SK-N-SH (cell line): ENCODE results near the gene ZNF202. TPM values are rescaled to one million over a fixed set of nuclear protein-coding genes. Genes with fewer than 3 reads are reported as not detected.

Source experiments
- CTCF ChIA-PET: fragments of 300-600, 350-600 bp; formaldehyde crosslinking; extraction: SDS; loops from one replicate; lab custom pipeline; 2021; lab: Yijun Ruan, JAX
- POLR2A ChIA-PET: fragments of 350-600 bp; sonication (Branson Sonifier 250); formaldehyde crosslinking; extraction: SDS; loops from one replicate; lab custom pipeline; 2020; ENCODE audit warnings: antibody characterized with exemption, inconsistent platforms; lab: Yijun Ruan, JAX
- DNase-seq: peaks from one replicate; pipeline ENCODE4 v3.0.0; 2012
- H2AFZ ChIP-seq: fragments of 200-600 bp; sonication (generic); 2 replicates; pipeline ENCODE4 v1.8.1; 2016; ENCODE audit warnings: antibody characterized with exemption, mild to moderate bottlenecking, low read depth
- H3F3A ChIP-seq: fragments of 200-600 bp; sonication (generic); replicated peaks from 2 replicates; pipeline ENCODE3; 2016; ENCODE audit warnings: antibody characterized with exemption, mild to moderate bottlenecking; ENCODE audit not compliant: insufficient read depth
- H3K27ac ChIP-seq, 2 experiments: fragments of 200-500 bp in 1 of 2; fragments of 200-600 bp in 1 of 2; sonication (Bioruptor generic) in 1 of 2; sonication (generic), shearing (Covaris generic) in 1 of 2; 2 replicates each; pipeline versions ENCODE4 v1.5.1 to v1.6.1; 2014 to 2016; ENCODE audit warnings: low read depth in 2 of 2, inconsistent platforms in 1 of 2, low read length in 1 of 2, mild to moderate bottlenecking in 1 of 2, mixed read lengths in 1 of 2
- H3K27me3 ChIP-seq: fragments of 200-600 bp; sonication (generic), shearing (Covaris generic); 2 replicates; pipeline ENCODE4 v1.6.1; 2016; ENCODE audit warnings: mixed run types; ENCODE audit not compliant: insufficient read depth
- H3K36me3 ChIP-seq, 2 experiments: fragments of 200-500 bp in 1 of 2; fragments of 200-600 bp in 1 of 2; sonication (Bioruptor generic) in 1 of 2; sonication (generic) in 1 of 2; replicated peaks in 1 of 2; 2 replicates each; pipeline versions ENCODE3 to v1.5.1; 2014 to 2016; ENCODE audit warnings: low read length in 1 of 2, mild to moderate bottlenecking in 1 of 2; ENCODE audit not compliant: insufficient read depth in 2 of 2, control insufficient read depth in 1 of 2
- H3K4me1 ChIP-seq, 2 experiments: fragments of 200-500 bp in 1 of 2; fragments of 200-600 bp in 1 of 2; sonication (Bioruptor generic) in 1 of 2; sonication (generic), shearing (Covaris generic) in 1 of 2; 2 replicates each; pipeline versions ENCODE4 v1.5.1 to v1.6.1; 2014 to 2016; ENCODE audit warnings: low read depth in 1 of 2, low read length in 1 of 2, mixed run types in 1 of 2; ENCODE audit not compliant: insufficient read depth in 2 of 2, control insufficient read depth in 1 of 2
- H3K4me2 ChIP-seq: fragments of 200-600 bp; sonication (generic), shearing (Covaris generic); 2 replicates; pipeline ENCODE4 v1.6.1; 2017; ENCODE audit warnings: mixed run types
- H3K4me3 ChIP-seq, 2 experiments: fragments of 200-500 bp in 1 of 2; fragments of 200-600 bp in 1 of 2; sonication (Bioruptor generic) in 1 of 2; sonication (generic), shearing (Covaris generic) in 1 of 2; 2 replicates each; pipeline versions ENCODE4 v1.5.1 to v1.8.1; 2014 to 2016; ENCODE audit warnings: low read depth in 2 of 2, inconsistent platforms in 1 of 2, low read length in 1 of 2, mild to moderate bottlenecking in 1 of 2, mixed read lengths in 1 of 2, moderate library complexity in 1 of 2
- H3K79me2 ChIP-seq: fragments of 200-600 bp; sonication (generic); 2 replicates; pipeline ENCODE4 v1.8.1; 2017; ENCODE audit warnings: mild to moderate bottlenecking; ENCODE audit not compliant: insufficient read depth
- H3K9ac ChIP-seq: fragments of 200-600 bp; sonication (generic); 2 replicates; pipeline ENCODE4 v1.6.1; 2017; ENCODE audit warnings: mixed run types
- H3K9me2 ChIP-seq: fragments of 200-600 bp; sonication (generic); 2 replicates; pipeline ENCODE4 v1.6.1; 2017; ENCODE audit warnings: mixed run types
- H3K9me3 ChIP-seq: fragments of 200-600 bp; sonication (generic); 2 replicates; pipeline ENCODE4 v1.6.1; 2017; ENCODE audit warnings: mixed run types, mild to moderate bottlenecking, moderate library complexity
- H4K20me1 ChIP-seq: fragments of 200-600 bp; sonication (generic); 2 replicates; pipeline ENCODE4 v1.6.1; 2017; ENCODE audit warnings: mild to moderate bottlenecking, mixed run types; ENCODE audit not compliant: insufficient read depth
- FOSL2 ChIP-seq: IDR thresholded peaks from 2 replicates; pipeline ENCODE4 v1.4.0; 2012; ENCODE audit warnings: low read depth, mild to moderate bottlenecking, moderate library complexity, borderline replicate concordance
- FOXM1 ChIP-seq: IDR thresholded peaks from 2 replicates; pipeline ENCODE4 v1.4.0; 2012; ENCODE audit warnings: low read depth, mild to moderate bottlenecking
- GABPA ChIP-seq: IDR thresholded peaks from 2 replicates; pipeline ENCODE4 v1.4.0; 2012; ENCODE audit warnings: low read depth, mild to moderate bottlenecking
- GATA2 ChIP-seq: sonication (generic); formaldehyde crosslinking; IDR thresholded peaks from 2 replicates; pipeline ENCODE4 v1.5.0; 2020; ENCODE audit warnings: mild to moderate bottlenecking, missing genetic modification reagents
- JUND ChIP-seq: IDR thresholded peaks from 2 replicates; pipeline ENCODE4 v1.4.0; 2012
- NRF1 ChIP-seq: IDR thresholded peaks from 2 replicates; pipeline ENCODE4 v1.6.1; 2012; ENCODE audit warnings: low read depth, mild to moderate bottlenecking, low read length
- PBX3 ChIP-seq: IDR thresholded peaks from 2 replicates; pipeline ENCODE4; 2012
- RCOR1 ChIP-seq: fragments of 150-350 bp; IDR thresholded peaks from 2 replicates; pipeline ENCODE4 v1.6.1; 2017; ENCODE audit warnings: antibody characterized with exemption, low read length
- REST ChIP-seq: IDR thresholded peaks from 2 replicates; pipeline ENCODE4 v1.6.1; 2012; ENCODE audit warnings: mild to moderate bottlenecking, low read depth, low read length, moderate library complexity
- RXRA ChIP-seq: IDR thresholded peaks from 2 replicates; pipeline ENCODE4 v1.4.0; 2012; ENCODE audit warnings: low read depth, mild to moderate bottlenecking, borderline replicate concordance
- SMC3 ChIP-seq: IDR thresholded peaks from 2 replicates; pipeline ENCODE4 v1.6.1; 2012; ENCODE audit warnings: low read depth, low read length, improper control_type of control experiment
- TCF12 ChIP-seq: IDR thresholded peaks from 2 replicates; pipeline ENCODE4 v1.4.0; 2012
- USF1 ChIP-seq: IDR thresholded peaks from 2 replicates; pipeline ENCODE4 v1.4.0; 2012; ENCODE audit warnings: low read depth, borderline replicate concordance
- USF2 ChIP-seq: fragments of 150-350 bp; IDR thresholded peaks from 2 replicates; pipeline ENCODE4 v1.6.1; 2017; ENCODE audit warnings: antibody characterized with exemption, low read length, low read depth, borderline replicate concordance
- YY1 ChIP-seq: IDR thresholded peaks from 2 replicates; pipeline ENCODE4 v1.4.0; 2012; ENCODE audit warnings: low read depth, mild to moderate bottlenecking
- ZBTB33 ChIP-seq: IDR thresholded peaks from 2 replicates; pipeline ENCODE4 v1.4.0; 2012; ENCODE audit warnings: low read depth, borderline replicate concordance
- polyA plus RNA-seq, 3 experiments: library from polyadenylated mRNA; depleted of rRNA; stranded (reverse); fragments of >200 nt; gene quantifications; 2 replicates each; pipeline ENCODE4 v1.2.3, GENCODE V29; 2012
- TF ChIP-seq, protein P1 (sequence below): fragments of 150-350 bp; IDR thresholded peaks from 2 replicates; pipeline ENCODE4 v1.6.1; 2016; ENCODE audit warnings: mild to moderate bottlenecking, low read depth, low read length

ZNF202 gene
- polyA plus RNA-seq, 1 of the 3 experiments (the other 2 are of a cell fraction), result 11.3 TPM

DNA sequence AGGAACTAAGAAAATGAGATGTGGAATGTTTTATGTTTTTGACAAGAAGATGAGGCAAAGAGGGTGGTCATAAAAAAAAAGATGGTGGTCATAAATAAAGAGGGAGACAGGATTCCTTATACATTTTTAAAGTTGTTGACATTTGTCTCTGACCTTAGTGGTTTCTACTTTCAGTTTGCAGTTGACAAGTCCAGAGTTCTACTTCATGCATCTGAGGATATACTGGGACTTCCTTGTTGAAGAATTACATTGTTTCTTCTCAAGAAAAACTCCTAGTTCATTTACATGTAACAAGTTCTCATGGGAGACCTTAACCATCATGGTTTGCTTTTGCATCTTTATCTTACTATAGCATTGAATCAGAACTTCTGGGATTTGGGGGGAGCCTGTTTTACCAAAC is 11.7 kb upstream of the ZNF202 start:
- H3K36me3 ChIP-seq, result no peaks in the 10 kb centered on the region
- ChIA-PET POLR2A (no interaction called here), CTCF (no interaction called here)
- H3K9me3 ChIP-seq, result no peaks in the 10 kb centered on the region
- peaks cover 15% of the 10 kb centered on the region; the same call in 1 of the 2 replicates for H3K27me3 ChIP-seq
- H4K20me1 ChIP-seq, result no peaks in the 10 kb centered on the region
- no peaks in the 10 kb centered on the region for H3K9me2 ChIP-seq
- no peak for DNase-seq
- no peak overlapping the region for H3K4me2 ChIP-seq
- TF ChIP-seq, protein P1, sequence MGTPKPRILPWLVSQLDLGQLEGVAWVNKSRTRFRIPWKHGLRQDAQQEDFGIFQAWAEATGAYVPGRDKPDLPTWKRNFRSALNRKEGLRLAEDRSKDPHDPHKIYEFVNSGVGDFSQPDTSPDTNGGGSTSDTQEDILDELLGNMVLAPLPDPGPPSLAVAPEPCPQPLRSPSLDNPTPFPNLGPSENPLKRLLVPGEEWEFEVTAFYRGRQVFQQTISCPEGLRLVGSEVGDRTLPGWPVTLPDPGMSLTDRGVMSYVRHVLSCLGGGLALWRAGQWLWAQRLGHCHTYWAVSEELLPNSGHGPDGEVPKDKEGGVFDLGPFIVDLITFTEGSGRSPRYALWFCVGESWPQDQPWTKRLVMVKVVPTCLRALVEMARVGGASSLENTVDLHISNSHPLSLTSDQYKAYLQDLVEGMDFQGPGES, result no peak
- no peak for TF ChIP-seq USF2
- no peak for TF ChIP-seq REST
- TF ChIP-seq TCF12, result no peak
- no peak for TF ChIP-seq PBX3
- no peak for TF ChIP-seq JUND
- no peak for TF ChIP-seq FOSL2
- no peak for TF ChIP-seq SMC3
- TF ChIP-seq YY1, result no peak
- TF ChIP-seq GABPA, result no peak
- TF ChIP-seq NRF1, result no peak
- no peak for TF ChIP-seq RCOR1
- TF ChIP-seq RXRA, result no peak
- no peak for TF ChIP-seq FOXM1
- TF ChIP-seq USF1, result no peak
- no peak for TF ChIP-seq GATA2 (CRISPR knock-in tag)
- no peak for TF ChIP-seq ZBTB33
- no peak overlapping the region for H2AFZ ChIP-seq
- no peaks in the 10 kb centered on the region for H3K79me2 ChIP-seq
- no peak overlapping the region for H3K4me3 ChIP-seq
- no peaks in the 10 kb centered on the region for H3F3A ChIP-seq
- H3K9ac ChIP-seq, result no peak overlapping the region
- no peak overlapping the region for H3K27ac ChIP-seq
- H3K4me1 ChIP-seq, result no peaks in the 10 kb centered on the region
